ENCODE data around the gene SFXN5.

SFXN5 gene

GRCh38 chr2:72958542-72959385 is 112.7 kb downstream of the SFXN5 start:
- CTCF ChIA-PET = interaction anchor here (0.9 kb wide), 1 partner anchor 56 kb away, joined by 3 read pairs; no protein-coding TSS in a partner anchor
- no peak overlapping the region for H3K4me3 ChIP-seq (ENCODE audit: low read depth, low read length)
- POLR2A ChIA-PET = interaction anchor here (0.5 kb wide), 1 partner anchor 231 kb away, joined by 4 read pairs; no protein-coding TSS in a partner anchor
- H3K36me3 ChIP-seq (ENCODE audit: control insufficient read depth in 2 of 2, insufficient read depth in 1 of 2, low read length in 2 of 2) = peaks cover 0 to 2% of the 10 kb centered on the region in 2 experiments; a peak in 1 of 3 replicates
- no peaks in the 10 kb centered on the region for H3K4me1 ChIP-seq (ENCODE audit: control insufficient read depth, insufficient read depth, low read length)
- no peaks in the 10 kb centered on the region for H3K9me3 ChIP-seq (ENCODE audit: control insufficient read depth, insufficient read depth, low read depth, low read length)
- no peak overlapping the region for H3K27ac ChIP-seq (ENCODE audit: extremely low read depth, low read depth, low read length)
- TF ChIP-seq PRDM1 (tag by site-specific recombination; IDR thresholded peaks at IDR 0.05) (no peak), ZNF580 (tag by site-specific recombination; IDR thresholded peaks at IDR 0.05) (no peak), ZNF416 (tag by site-specific recombination; IDR thresholded peaks at IDR 0.05) (no peak), ZNF660 (tag by site-specific recombination; IDR thresholded peaks at IDR 0.05) (no peak), HIC1 (tag by site-specific recombination; IDR thresholded peaks at IDR 0.05) (no peak), GLIS1 (tag by site-specific recombination; IDR thresholded peaks at IDR 0.05) (no peak), ZNF791 (tag by site-specific recombination; IDR thresholded peaks at IDR 0.05) (no peak), ZNF501 (tag by site-specific recombination; IDR thresholded peaks at IDR 0.05) (no peak), ZNF623 (tag by site-specific recombination; IDR thresholded peaks at IDR 0.05) (no peak), ZNF837 (tag by site-specific recombination; IDR thresholded peaks at IDR 0.05) (no peak), ZNF311 (tag by site-specific recombination; IDR thresholded peaks at IDR 0.05; ENCODE audit: borderline replicate concordance) (no peak)

- H3K4me3 ChIP-seq (ENCODE audit: low read depth, low read length) = no peak overlapping the region
- TF ChIP-seq ZNF223 (tag by site-specific recombination; IDR thresholded peaks at IDR 0.05) (no peak), ZNF558 (tag by site-specific recombination; IDR thresholded peaks at IDR 0.05) (no peak), ZNF521 (tag by site-specific recombination; IDR thresholded peaks at IDR 0.05) (no peak)
- no peaks in the 10 kb centered on the region for H3K4me1 ChIP-seq (ENCODE audit: control insufficient read depth, insufficient read depth, low read length)
- no peaks in the 10 kb centered on the region for H3K9me3 ChIP-seq (ENCODE audit: control insufficient read depth, insufficient read depth, low read depth, low read length)
- CTCF ChIA-PET = interaction anchor here (0.7 to 1.1 kb wide), 3 partner anchors 17 to 69 kb away, joined by 3 to 4 read pairs (median 3); partner anchors contain the start of gene SPR
- peaks cover 0 to 2% of the 10 kb centered on the region in 2 experiments; a peak in 1 of 3 replicates for H3K36me3 ChIP-seq (ENCODE audit: control insufficient read depth in 2 of 2, insufficient read depth in 1 of 2, low read length in 2 of 2)
- POLR2A ChIA-PET = no interaction called here
- no peak overlapping the region for H3K27ac ChIP-seq (ENCODE audit: extremely low read depth, low read depth, low read length)
Observed at GRCh38 chr2:72956936-72957335, 114.6 kb downstream of the SFXN5 start.

- Histone ChIP-seq H3K4me1 (ENCODE audit: control insufficient read depth, insufficient read depth, low read length) (no peaks in the 10 kb centered on the region), H3K36me3 (ENCODE audit: control insufficient read depth in 2 of 2, insufficient read depth in 1 of 2, low read length in 2 of 2) (peaks cover 0 to 2% of the 10 kb centered on the region in 2 experiments; a peak in 1 of 3 replicates), H3K4me3 (ENCODE audit: low read depth, low read length) (no peak overlapping the region), H3K27ac (ENCODE audit: extremely low read depth, low read depth, low read length) (no peak overlapping the region), H3K9me3 (ENCODE audit: control insufficient read depth, insufficient read depth, low read depth, low read length) (no peaks in the 10 kb centered on the region)
- POLR2A ChIA-PET = no interaction called here
- CTCF ChIA-PET = no interaction called here
- TF ChIP-seq ZNF518A (tag by site-specific recombination; conservative IDR thresholded peaks at IDR 0.05; ENCODE audit: low read depth) = no peak
- TF ChIP-seq MEIS1 (CRISPR knock-in tag; IDR thresholded peaks at IDR 0.05; ENCODE audit: borderline replicate concordance) = no peak
- TF ChIP-seq GLIS1 (tag by site-specific recombination; IDR thresholded peaks at IDR 0.05) = no peak
- TF ChIP-seq ZNF2 (tag by site-specific recombination; IDR thresholded peaks at IDR 0.05) = no peak
- TF ChIP-seq INSM2 (tag by site-specific recombination; IDR thresholded peaks at IDR 0.05) = no peak
- TF ChIP-seq ZNF350 (tag by site-specific recombination; IDR thresholded peaks at IDR 0.05) = no peak
- no peak for TF ChIP-seq KLF17 (tag by site-specific recombination; IDR thresholded peaks at IDR 0.05)
- no peak for TF ChIP-seq ZNF266 (tag by site-specific recombination; IDR thresholded peaks at IDR 0.05; ENCODE audit: low read depth)
Observed at GRCh38 chr2:72956050-72956395, 115.5 kb downstream of the SFXN5 start.

All from HEK293 (cell line).